NCI-H345 treated with DMSO at 0.1 percent for 48 hours (cell line): ENCODE results near the gene RSPO1.
"Not testable (repeated sequence)": the region's sequence is repeated elsewhere in the genome, so short reads cannot be mapped to it uniquely, and the experiment has no call there.

Experiments used
- DNase-seq: peaks from one replicate; lab custom pipeline; 2025; ENCODE audit not compliant: unreplicated experiment; lab: John Stamatoyannopoulos, UW

Gene RSPO1, protein sequence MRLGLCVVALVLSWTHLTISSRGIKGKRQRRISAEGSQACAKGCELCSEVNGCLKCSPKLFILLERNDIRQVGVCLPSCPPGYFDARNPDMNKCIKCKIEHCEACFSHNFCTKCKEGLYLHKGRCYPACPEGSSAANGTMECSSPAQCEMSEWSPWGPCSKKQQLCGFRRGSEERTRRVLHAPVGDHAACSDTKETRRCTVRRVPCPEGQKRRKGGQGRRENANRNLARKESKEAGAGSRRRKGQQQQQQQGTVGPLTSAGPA

DNA sequence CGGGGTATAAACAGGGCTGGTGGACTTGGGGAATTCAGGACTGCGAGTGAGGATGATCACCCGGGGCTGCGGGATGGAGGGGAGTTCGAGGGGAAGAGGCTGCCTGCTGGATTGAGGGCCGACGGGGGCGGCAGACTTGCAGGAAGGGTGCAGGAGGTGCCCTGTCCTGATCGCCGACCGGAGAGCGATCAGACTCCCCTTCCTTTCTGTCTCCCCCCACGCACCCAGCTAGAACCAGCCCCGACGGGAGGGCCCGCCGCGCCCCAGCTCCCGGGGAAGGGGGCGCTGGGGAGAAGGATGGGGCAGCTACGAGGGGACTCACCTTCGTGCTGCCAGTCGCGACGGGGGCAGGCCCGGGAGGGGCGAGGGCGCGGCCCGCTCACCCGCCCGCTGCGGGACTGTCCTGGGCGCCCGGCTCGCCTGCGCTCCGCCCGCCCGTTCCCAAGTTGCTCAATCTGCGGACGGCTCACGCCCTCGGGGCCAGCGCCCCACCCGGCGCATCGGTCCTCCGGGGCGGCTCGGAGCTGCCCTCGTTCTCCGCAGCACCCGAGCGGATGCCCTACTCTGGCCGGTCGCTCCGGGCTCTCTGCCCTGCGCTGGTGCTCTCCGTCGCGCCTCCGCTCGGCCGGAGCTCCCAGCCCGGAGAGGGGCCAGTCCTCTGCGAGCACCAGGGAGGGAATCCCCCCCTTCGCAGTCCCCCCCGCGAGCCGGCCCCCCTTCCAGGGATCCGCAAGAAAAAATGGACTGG lies at the start of gene RSPO1:
Gene RSPO1 (minus strand): TSS at position 649 of the 748 bp plus-strand sequence. CDS start 5,231 bp downstream, outside the sequence.
- no peak for DNase-seq

DNA sequence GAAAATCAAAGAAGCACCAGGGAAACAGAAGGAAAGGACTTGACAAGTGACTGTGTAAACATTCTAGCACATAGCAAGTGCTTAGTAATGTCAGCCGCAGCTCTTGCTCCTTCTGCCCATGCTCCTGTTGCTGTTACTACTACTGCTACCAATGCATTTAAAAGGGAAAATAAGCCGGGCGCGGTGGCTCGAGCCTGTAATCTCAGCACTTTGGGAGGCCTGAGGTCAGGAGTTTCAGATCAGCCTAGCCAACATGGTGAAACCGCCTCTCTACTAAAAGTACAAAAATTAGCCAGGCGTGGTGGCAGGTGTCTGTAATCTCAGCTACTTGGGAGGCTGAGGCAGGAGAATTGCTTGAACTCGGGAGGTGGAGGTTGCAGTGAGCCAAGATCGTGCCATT lies 49.5 kb upstream of the RSPO1 start:
- not testable (repeated sequence) for DNase-seq

DNA sequence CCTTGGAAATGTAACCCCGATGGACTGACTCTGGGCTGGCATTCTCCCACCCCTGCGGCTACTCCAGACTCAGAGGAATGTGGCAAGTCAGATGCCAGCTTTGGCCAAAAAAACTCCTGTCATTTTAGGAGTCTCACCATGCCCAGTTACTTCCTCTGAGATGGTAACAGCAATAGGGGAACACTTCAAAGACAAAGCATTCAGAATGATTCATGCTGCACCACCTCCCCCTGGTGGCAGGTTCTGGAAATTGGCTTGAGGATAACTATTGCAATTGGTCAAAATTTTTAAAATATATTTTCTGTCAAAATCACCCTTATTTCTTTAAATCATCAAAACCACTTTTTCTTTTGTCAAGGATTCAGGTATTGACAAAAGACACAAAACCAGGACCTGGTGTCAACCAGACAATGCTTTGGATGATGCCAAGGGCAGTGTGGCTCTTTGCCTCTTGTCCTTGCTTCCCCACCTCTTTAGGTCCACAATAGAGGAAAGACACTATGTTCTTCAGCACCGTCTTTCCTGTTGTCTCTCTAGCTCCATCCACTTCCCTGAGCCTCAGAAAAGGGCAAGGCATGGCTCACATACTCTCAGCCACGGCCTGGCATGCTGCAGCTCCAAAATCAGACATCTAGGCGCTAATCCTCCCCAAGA lies 47.8 kb upstream of the RSPO1 start:
- peak; percentile 24 for DNase-seq

DNA sequence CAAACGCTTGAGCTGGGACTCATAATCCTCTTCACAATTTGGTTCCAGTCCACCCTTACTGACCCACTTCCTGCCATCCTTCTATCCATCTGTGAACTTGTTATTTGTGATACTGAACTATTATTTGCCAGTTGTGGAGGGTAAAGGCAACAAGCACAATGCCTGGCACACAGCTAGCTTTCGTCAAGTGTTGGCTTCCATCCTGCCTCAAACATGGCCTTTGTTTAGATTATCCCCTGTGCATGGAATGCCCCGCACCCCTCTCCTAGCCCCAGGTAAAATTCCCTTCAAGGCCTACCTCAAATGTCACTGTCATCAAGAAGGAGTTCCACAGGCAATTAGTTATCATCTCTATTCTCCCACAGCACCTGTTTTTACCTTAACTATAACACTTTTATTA lies 46.2 kb upstream of the RSPO1 start:
- no peak for DNase-seq

DNA sequence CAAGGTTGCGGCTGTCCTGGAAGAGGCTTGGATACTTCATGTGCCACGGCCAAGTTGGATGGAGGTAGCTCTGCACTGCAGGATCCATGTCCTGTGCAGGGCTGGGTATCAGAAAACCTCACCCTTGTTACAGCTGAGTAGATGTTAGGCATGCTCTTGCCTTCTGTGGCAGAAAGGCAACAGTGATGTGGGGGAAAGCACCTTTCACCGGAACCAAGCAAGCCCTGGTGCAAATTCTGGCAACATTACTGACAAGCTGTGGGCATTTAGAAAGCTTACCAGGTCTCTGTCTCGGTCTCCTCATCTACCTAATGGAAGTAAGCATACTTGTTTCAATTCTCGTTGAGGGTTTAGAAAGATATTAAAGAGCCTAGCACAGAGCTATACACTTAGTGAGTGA lies 43.1 kb upstream of the RSPO1 start:
- DNase-seq = no peak

DNA sequence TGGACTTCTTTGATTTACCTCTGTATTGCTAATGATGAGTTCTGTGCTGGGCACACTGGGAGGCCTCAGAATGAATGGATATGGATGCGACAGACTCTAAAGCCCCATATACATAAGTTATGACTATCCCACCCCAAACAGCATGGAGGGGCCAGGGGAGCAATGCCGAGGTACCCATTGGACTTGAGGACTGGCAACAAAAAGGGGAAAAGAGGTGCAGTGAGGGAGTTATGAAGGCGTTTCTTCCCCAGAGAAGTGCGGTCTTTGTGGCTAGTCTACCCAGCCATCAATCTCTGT lies 42.4 kb upstream of the RSPO1 start:
- DNase-seq = no peak

GRCh38 chr1:37676281-37677142 lies 41.8 kb upstream of the RSPO1 start:
- DNase-seq = no peak

DNA sequence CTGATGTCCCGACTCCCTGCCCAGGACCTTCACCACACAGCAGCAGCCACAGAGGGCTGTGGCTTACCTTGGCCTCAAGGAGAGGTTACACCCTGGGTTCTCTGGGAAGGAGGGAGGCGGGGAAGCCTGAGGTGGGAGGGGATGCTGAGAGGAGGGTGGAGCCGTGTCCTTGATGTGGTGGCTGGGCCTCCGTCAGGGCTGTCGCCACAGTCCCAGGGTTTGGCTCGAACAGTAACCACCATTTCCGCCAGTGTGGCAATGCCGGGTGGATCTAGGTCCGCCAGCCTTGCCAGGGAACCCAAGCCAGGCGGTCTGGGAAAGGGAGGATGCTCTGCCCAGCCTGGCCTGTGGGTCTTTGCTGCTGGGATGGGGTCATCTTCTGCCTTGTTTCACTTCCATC lies 39.2 kb upstream of the RSPO1 start:
- no peak for DNase-seq

GRCh38 chr1:37672136-37672870 lies 37.6 kb upstream of the RSPO1 start:
- no peak for DNase-seq

DNA sequence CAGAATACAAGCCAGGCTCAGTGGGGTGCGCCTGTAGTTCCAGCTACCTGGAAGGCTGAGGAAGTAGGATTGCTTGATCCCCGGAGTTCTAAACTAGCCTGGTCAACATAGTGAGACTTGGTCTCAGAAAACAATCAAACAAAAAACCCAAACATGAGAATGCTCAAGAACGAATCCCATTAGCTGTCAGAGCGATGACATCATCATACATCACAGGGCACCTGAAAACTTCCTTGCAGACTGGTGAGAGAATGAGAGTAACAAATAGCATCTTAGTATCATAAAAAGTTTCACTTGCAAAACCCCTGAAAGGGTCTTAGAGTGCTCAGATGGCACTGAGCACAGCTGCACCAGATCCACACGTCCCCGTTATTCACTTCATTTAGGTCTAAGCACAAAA lies 36.6 kb upstream of the RSPO1 start:
- no peak for DNase-seq

GRCh38 chr1:37670133-37670532 lies 35.4 kb upstream of the RSPO1 start:
- no peak for DNase-seq

DNA sequence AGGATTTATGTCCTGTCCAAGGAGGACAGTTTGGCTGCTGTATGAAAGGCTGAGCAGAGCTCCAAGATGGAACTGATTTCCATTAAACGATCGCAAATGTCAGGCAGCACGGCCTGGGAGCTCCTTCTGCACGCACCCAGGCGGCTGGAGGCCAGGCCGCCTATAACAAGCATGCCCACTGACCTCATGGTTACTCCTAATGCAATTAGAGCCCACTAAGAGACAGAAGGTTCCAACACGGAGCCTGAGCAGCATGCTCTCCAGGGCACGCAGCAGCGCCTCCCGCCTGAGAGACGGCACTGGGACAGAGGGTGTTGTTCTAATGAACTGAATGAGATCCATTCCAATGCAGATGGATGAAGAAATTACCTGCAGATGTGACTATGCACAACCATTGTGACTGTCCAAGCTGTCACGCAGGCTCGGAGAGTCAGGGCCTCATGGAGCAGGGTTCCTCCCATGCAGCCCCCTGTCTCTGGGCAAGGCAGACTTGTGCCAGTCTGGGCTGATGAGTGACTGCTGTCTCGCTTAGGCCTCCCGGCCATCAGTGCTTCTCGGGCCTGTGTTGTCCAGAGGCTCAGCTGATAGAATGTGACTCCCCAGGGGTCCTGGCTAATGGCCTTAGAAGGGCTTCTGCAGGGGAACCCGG lies 32.5 kb upstream of the RSPO1 start:
- DNase-seq = no peak

- DNase-seq = no peak
Measured at GRCh38 chr1:37666241-37666867, 31.7 kb upstream of the RSPO1 start.

- DNase-seq = no peak
Measured at GRCh38 chr1:37663426-37664000, 28.8 kb upstream of the RSPO1 start.

GRCh38 chr1:37662031-37662755 lies 27.5 kb upstream of the RSPO1 start:
- DNase-seq = no peak

DNA sequence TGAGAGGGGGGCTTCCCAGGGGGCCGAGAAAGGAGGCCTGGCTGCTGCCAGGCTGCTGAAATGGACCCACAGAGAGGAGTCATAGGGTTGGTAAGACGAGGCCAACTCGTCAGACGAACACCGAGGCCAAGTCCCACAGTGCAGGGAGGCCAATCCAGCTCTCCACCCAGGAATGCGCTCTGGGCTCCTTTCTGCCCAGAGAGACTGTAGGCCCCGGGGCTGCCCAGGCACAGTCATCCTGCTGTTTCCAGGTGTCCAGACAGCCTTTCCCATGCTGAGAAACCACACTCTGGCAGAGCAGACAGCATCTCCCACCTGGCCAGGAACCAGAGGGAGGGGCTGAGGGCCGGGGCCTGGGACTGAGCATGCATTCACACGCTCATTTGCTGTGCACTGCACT lies 26.7 kb upstream of the RSPO1 start:
- DNase-seq = no peak

DNA sequence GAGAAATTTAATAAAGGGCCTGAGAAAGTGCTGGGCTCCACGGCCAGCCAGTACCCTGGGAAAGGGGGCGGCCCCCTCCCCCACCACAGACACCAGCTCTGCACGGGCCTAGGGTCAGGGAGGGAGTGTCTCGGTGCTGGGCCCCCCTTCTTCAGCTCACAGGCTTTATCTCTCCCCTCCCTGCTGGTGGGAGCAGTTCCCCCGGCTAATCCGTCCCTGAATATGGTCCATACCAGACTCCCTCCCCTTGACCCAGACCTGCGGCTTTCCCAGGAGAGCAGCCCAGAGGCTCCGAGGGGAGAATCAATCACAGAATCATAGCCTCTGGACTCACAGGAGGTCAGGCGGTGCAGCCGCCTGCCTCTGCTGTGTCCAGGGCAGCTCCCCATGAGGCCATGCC lies 26.0 kb upstream of the RSPO1 start:
- no peak for DNase-seq

GRCh38 chr1:37658486-37658885 lies 23.8 kb upstream of the RSPO1 start:
- no peak for DNase-seq
